ENCODE measurements around the gene KCNMA1. TPM values are rescaled to one million over a fixed set of nuclear protein-coding genes. Genes with fewer than 3 reads are reported as not detected.

Gene KCNMA1
- total RNA-seq, 1 donor from 2014 or later: 15.8 TPM

DNA sequence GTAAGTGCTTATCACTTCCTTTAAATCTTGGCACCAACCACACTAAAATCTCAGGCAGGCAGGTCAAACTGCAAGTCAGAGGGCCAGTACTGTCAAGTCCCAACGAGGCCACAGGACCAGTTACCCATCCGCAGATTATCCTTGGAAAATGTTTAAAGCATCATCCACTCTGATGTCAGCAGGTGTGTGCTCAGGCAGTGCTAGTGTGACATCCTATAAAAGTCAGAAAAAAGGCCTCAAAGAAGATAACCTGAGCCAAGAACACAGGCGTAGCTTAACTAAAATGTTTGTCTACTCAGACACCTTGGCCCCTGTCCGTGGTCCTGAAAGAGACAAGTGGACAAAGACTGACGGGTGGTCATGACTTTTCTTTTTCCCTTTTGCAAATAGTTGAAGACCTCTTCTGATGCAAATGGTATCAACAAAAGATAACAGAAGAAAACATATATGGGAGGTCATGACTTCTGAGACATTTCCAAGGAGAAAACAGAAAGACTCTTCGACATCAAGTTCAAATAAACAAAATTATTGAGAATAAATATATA, 309.3 kb downstream of the KCNMA1 start:
- FAIRE-seq (no peak), DNase-seq (ENCODE audit: low read depth) (peak; percentile 32)
- no peak for TF ChIP-seq CTCF (IDR thresholded peaks at IDR 0.05; ENCODE audit: insufficient read depth, low read length, severe bottlenecking)
- Histone ChIP-seq H3K27me3 (ENCODE audit: control insufficient read depth, insufficient read depth, low read length) (no peaks in the 10 kb centered on the region), H3K4me3 (ENCODE audit: low read depth, low read length) (no peak overlapping the region), H3K36me3 (ENCODE audit: control insufficient read depth, insufficient read depth, low read length) (no peaks in the 10 kb centered on the region)

DNA sequence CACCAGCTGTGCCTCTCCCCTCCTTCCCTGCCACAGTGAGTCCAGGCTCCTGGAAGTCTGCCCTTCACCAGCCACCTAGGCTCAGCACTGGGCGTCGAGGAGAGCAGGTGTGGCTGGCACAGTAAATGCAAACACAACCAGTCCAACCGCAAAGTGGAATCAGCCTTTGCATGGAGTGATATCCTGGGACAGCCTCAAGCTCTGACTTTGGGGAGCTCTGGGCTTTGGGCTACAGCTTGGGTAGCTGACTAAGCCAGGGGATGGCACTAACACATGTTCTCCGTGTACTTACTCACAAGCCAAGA, 312.4 kb downstream of the KCNMA1 start:
- peak; percentile 30 for DNase-seq (ENCODE audit: low read depth)
- no peaks in the 10 kb centered on the region for H3K36me3 ChIP-seq (ENCODE audit: control insufficient read depth, insufficient read depth, low read length)
- H3K27me3 ChIP-seq (ENCODE audit: control insufficient read depth, insufficient read depth, low read length): no peaks in the 10 kb centered on the region
- no peak overlapping the region for H3K4me3 ChIP-seq (ENCODE audit: low read depth, low read length)
- no peak for FAIRE-seq
- no peak for TF ChIP-seq CTCF (IDR thresholded peaks at IDR 0.05; ENCODE audit: insufficient read depth, low read length, severe bottlenecking)

- DNase-seq (ENCODE audit: low read depth) (no peak), FAIRE-seq (no peak)
- Histone ChIP-seq H3K4me3 (ENCODE audit: low read depth, low read length) (no peak overlapping the region), H3K27me3 (ENCODE audit: control insufficient read depth, insufficient read depth, low read length) (no peaks in the 10 kb centered on the region), H3K36me3 (ENCODE audit: control insufficient read depth, insufficient read depth, low read length) (no peaks in the 10 kb centered on the region)
- no peak for TF ChIP-seq CTCF (IDR thresholded peaks at IDR 0.05; ENCODE audit: insufficient read depth, low read length, severe bottlenecking)
Observed at GRCh38 chr10:77321838-77322237, 315.8 kb downstream of the KCNMA1 start.

DNA sequence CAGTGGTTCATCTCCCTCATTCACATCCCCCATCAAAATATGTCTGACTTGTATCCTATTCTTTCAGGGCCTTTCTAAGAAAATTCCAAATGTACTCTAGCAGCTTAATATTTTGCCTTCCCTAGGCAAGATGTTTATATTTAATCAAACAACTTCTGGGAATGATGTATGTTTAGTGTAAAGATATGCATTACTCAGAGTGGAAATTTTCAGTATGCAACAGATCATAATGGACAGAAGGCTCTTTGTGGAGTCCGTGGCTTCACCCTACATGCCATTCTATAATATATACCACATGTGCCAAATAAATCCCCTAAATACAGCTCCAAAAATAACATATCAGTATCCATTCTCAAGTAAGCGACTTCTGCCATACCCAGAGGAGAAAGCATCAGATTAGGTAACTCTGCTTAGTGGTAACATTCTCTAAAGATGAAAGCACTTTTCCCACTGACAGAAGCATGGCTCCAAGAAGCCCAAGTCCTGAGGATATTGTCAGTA, 316.6 kb downstream of the KCNMA1 start:
- H3K4me3 ChIP-seq (ENCODE audit: low read depth, low read length): no peak overlapping the region
- no peak for TF ChIP-seq CTCF (IDR thresholded peaks at IDR 0.05; ENCODE audit: insufficient read depth, low read length, severe bottlenecking)
- DNase-seq (ENCODE audit: low read depth) (peak; percentile 29), FAIRE-seq (no peak)
- no peaks in the 10 kb centered on the region for H3K27me3 ChIP-seq (ENCODE audit: control insufficient read depth, insufficient read depth, low read length)
- no peaks in the 10 kb centered on the region for H3K36me3 ChIP-seq (ENCODE audit: control insufficient read depth, insufficient read depth, low read length)

DNA sequence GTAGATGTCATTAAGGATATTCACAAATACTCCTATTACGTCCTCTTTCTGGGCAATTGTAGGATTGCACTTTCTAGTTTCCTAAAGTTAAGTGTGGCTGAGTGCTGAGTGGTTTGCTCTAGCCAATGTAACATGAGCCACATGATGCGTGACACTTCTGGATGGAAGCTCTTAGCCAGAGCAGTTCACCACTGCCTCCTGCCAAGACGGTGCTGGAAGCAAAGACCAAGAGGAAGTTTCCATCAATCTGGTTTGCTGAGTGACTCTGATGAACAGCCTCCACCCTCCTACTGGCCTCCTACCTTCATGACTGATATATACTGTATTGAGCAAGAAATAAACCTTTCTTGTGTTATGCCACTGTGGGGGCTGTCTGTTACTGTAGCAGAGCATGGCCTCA, 318.1 kb downstream of the KCNMA1 start:
- FAIRE-seq: peak; percentile 64
- Histone ChIP-seq H3K4me3 (ENCODE audit: low read depth, low read length) (no peak overlapping the region), H3K36me3 (ENCODE audit: control insufficient read depth, insufficient read depth, low read length) (no peaks in the 10 kb centered on the region), H3K27me3 (ENCODE audit: control insufficient read depth, insufficient read depth, low read length) (no peaks in the 10 kb centered on the region)
- TF ChIP-seq CTCF (IDR thresholded peaks at IDR 0.05; ENCODE audit: insufficient read depth, low read length, severe bottlenecking): no peak
- DNase-seq (ENCODE audit: low read depth): no peak

- FAIRE-seq: no peak
- no peak for TF ChIP-seq CTCF (IDR thresholded peaks at IDR 0.05; ENCODE audit: insufficient read depth, low read length, severe bottlenecking)
- H3K36me3 ChIP-seq (ENCODE audit: control insufficient read depth, insufficient read depth, low read length): no peaks in the 10 kb centered on the region
- no peak overlapping the region for H3K4me3 ChIP-seq (ENCODE audit: low read depth, low read length)
- H3K27me3 ChIP-seq (ENCODE audit: control insufficient read depth, insufficient read depth, low read length): no peaks in the 10 kb centered on the region
- no peak for DNase-seq (ENCODE audit: low read depth)
Observed at GRCh38 chr10:77318739-77319138, 318.9 kb downstream of the KCNMA1 start.

All from bronchial epithelial cell (primary cell).